Osteocyte (in vitro differentiated cells): Measurements from ENCODE around the gene GPATCH2. TPM values are rescaled to one million over a fixed set of nuclear protein-coding genes. Genes with fewer than 3 reads are reported as not detected.
"Not testable (repeated sequence)": the region's sequence is repeated elsewhere in the genome, so short reads cannot be mapped to it uniquely, and the experiment has no call there.

Source experiments
- DNase-seq: peaks from one replicate; pipeline ENCODE4 v3.0.0; 2021; ENCODE audit warnings: mixed read lengths; ENCODE audit not compliant: unreplicated experiment; ENCODE audit errors: extremely low spot score
- H3K27ac Mint-ChIP-seq: one replicate; pipeline ENCODE4 v1.8.0; 2021; ENCODE audit warnings: mild to moderate bottlenecking, mixed read lengths; ENCODE audit not compliant: unreplicated experiment
- H3K27me3 Mint-ChIP-seq: one replicate; pipeline ENCODE4 v1.8.0; 2021; ENCODE audit warnings: mixed read lengths; ENCODE audit not compliant: unreplicated experiment
- H3K36me3 Mint-ChIP-seq: one replicate; pipeline ENCODE4 v1.8.0; 2021; ENCODE audit warnings: mixed read lengths; ENCODE audit not compliant: unreplicated experiment
- H3K4me1 Mint-ChIP-seq: one replicate; pipeline ENCODE4 v1.8.0; 2021; ENCODE audit warnings: mixed read lengths; ENCODE audit not compliant: unreplicated experiment
- H3K4me3 Mint-ChIP-seq: one replicate; pipeline ENCODE4 v1.8.0; 2021; ENCODE audit warnings: mild to moderate bottlenecking, moderate library complexity, mixed read lengths; ENCODE audit not compliant: unreplicated experiment
- H3K9me3 Mint-ChIP-seq: one replicate; pipeline ENCODE4 v1.8.0; 2021; ENCODE audit warnings: mixed read lengths; ENCODE audit not compliant: unreplicated experiment
- CTCF ChIP-seq: fragments of 200-600 bp; sonication (generic); IDR thresholded peaks from 2 replicates; pipeline ENCODE4 v1.5.0; 2021; ENCODE audit warnings: antibody characterized with exemption, mild to moderate bottlenecking, moderate library complexity
- total RNA-seq: library from RNA; stranded (reverse); gene quantifications from 2 replicates; pipeline ENCODE4 v1.2.1, GENCODE V29; 2021

The GPATCH2 gene
- total RNA-seq, 1 donor from 2014 or later: 14.9 TPM

GRCh38 chr1:217586586-217586985, 44.3 kb downstream of the GPATCH2 start:
- H3K4me1 Mint-ChIP-seq: no peaks in the 10 kb centered on the region

GRCh38 chr1:217585577-217585976, 45.3 kb downstream of the GPATCH2 start:
- Mint-ChIP-seq H3K9me3 (no peaks in the 10 kb centered on the region), H3K27me3 (no peaks in the 10 kb centered on the region), H3K36me3 (peaks cover 5% of the 10 kb centered on the region), H3K4me3 (no peak overlapping the region), H3K4me1 (no peaks in the 10 kb centered on the region), H3K27ac (no peak overlapping the region)
- TF ChIP-seq CTCF: no peak
- no peak for DNase-seq

More at GRCh38 chr1:217586586-217586985, 44.3 kb downstream of the GPATCH2 start:
- Mint-ChIP-seq H3K27me3 (no peaks in the 10 kb centered on the region), H3K36me3 (peaks cover 7% of the 10 kb centered on the region), H3K9me3 (no peaks in the 10 kb centered on the region), H3K4me3 (no peak overlapping the region), H3K27ac (no peak overlapping the region)
- no peak for TF ChIP-seq CTCF
- DNase-seq: no peak

GRCh38 chr1:217584286-217584811, 46.5 kb downstream of the GPATCH2 start:
- DNase-seq, H3K27me3 Mint-ChIP-seq, H3K36me3 Mint-ChIP-seq, H3K4me3 Mint-ChIP-seq, H3K4me1 Mint-ChIP-seq, H3K9me3 Mint-ChIP-seq, H3K27ac Mint-ChIP-seq: not testable (repeated sequence)

GRCh38 chr1:217577336-217577735, 53.6 kb downstream of the GPATCH2 start:
- no peaks in the 10 kb centered on the region for H3K4me1 Mint-ChIP-seq
- no peak for DNase-seq
- no peak for TF ChIP-seq CTCF
- no peaks in the 10 kb centered on the region for H3K9me3 Mint-ChIP-seq
- H3K27ac Mint-ChIP-seq: no peak overlapping the region
- no peaks in the 10 kb centered on the region for H3K36me3 Mint-ChIP-seq
- H3K4me3 Mint-ChIP-seq: no peak overlapping the region
- no peaks in the 10 kb centered on the region for H3K27me3 Mint-ChIP-seq

- TF ChIP-seq CTCF: no peak
- Mint-ChIP-seq H3K27ac (no peak overlapping the region), H3K9me3 (no peaks in the 10 kb centered on the region), H3K27me3 (no peaks in the 10 kb centered on the region), H3K4me1 (no peaks in the 10 kb centered on the region), H3K4me3 (no peak overlapping the region), H3K36me3 (no peaks in the 10 kb centered on the region)
- DNase-seq: no peak
Measured at GRCh38 chr1:217574265-217574949, 56.5 kb downstream of the GPATCH2 start.
